Measurements from ENCODE around the gene PALS1.

Gene PALS1

GRCh38 chr14:67280506-67280905 is 39.3 kb downstream of the PALS1 start:
- Histone ChIP-seq H3F3A (ENCODE audit: insufficient read depth, low read length) (no peaks in the 10 kb centered on the region), H3K4me2 (ENCODE audit: low read depth, low read length) (no peak overlapping the region), H3K79me2 (ENCODE audit: low read length) (peaks cover 3% of the 10 kb centered on the region), H2AFZ (ENCODE audit: low read length) (no peak overlapping the region), H3K4me3 (ENCODE audit: low read length) (no peak overlapping the region), H4K20me1 (ENCODE audit: insufficient read depth, low read length) (no peaks in the 10 kb centered on the region), H3K36me3 (replicated peaks; ENCODE audit: insufficient read depth, low read length) (no peaks in the 10 kb centered on the region), H3K27ac (ENCODE audit: low read length) (no peak overlapping the region), H3K9ac (ENCODE audit: low read length) (no peak overlapping the region), H3K27me3 (replicated peaks; ENCODE audit: insufficient read depth, low read length) (no peaks in the 10 kb centered on the region), H3K4me1 (ENCODE audit: low read length) (no peaks in the 10 kb centered on the region), H3K9me2 (replicated peaks; ENCODE audit: insufficient read depth, low read length) (no peaks in the 10 kb centered on the region), H3K9me3 (replicated peaks; ENCODE audit: insufficient read depth, low read length) (no peaks in the 10 kb centered on the region)
- DNase-seq, result no peak
- no peak for TF ChIP-seq EZH2phosphoT487 (IDR thresholded peaks at IDR 0.05; ENCODE audit: low read length)
- TF ChIP-seq EZH2 (optimal IDR thresholded peaks at IDR 0.05; ENCODE audit: low read depth, low read length), result no peak
- TF ChIP-seq CTCF (IDR thresholded peaks at IDR 0.05; ENCODE audit: low read length), result no peak

GRCh38 chr14:67285876-67286452 is 44.7 kb downstream of the PALS1 start:
- Histone ChIP-seq H3K4me2 (ENCODE audit: low read depth, low read length) (no peak overlapping the region), H3K9me3 (replicated peaks; ENCODE audit: insufficient read depth, low read length) (no peaks in the 10 kb centered on the region), H4K20me1 (ENCODE audit: insufficient read depth, low read length) (no peaks in the 10 kb centered on the region), H3K27ac (ENCODE audit: low read length) (no peak overlapping the region), H3F3A (ENCODE audit: insufficient read depth, low read length) (no peaks in the 10 kb centered on the region), H3K4me1 (ENCODE audit: low read length) (no peaks in the 10 kb centered on the region), H3K9me2 (replicated peaks; ENCODE audit: insufficient read depth, low read length) (no peaks in the 10 kb centered on the region), H3K9ac (ENCODE audit: low read length) (no peak overlapping the region), H3K79me2 (ENCODE audit: low read length) (no peaks in the 10 kb centered on the region), H3K27me3 (replicated peaks; ENCODE audit: insufficient read depth, low read length) (no peaks in the 10 kb centered on the region), H3K36me3 (replicated peaks; ENCODE audit: insufficient read depth, low read length) (no peaks in the 10 kb centered on the region), H2AFZ (ENCODE audit: low read length) (no peak overlapping the region), H3K4me3 (ENCODE audit: low read length) (no peak overlapping the region)
- DNase-seq, result peak; percentile 13
- no peak for TF ChIP-seq EZH2phosphoT487 (IDR thresholded peaks at IDR 0.05; ENCODE audit: low read length)
- peak; percentile 22 for TF ChIP-seq CTCF (IDR thresholded peaks at IDR 0.05; ENCODE audit: low read length)
- TF ChIP-seq EZH2 (optimal IDR thresholded peaks at IDR 0.05; ENCODE audit: low read depth, low read length), result no peak
